SK-N-SH (cell line): Measurements from ENCODE around the gene LRIT3. TPM values are rescaled to one million over a fixed set of nuclear protein-coding genes. Genes with fewer than 3 reads are reported as not detected.

Source experiments
- CTCF ChIA-PET: fragments of 300-600, 350-600 bp; formaldehyde crosslinking; extraction: SDS; loops from one replicate; lab custom pipeline; 2021; lab: Yijun Ruan, JAX
- POLR2A ChIA-PET: fragments of 350-600 bp; sonication (Branson Sonifier 250); formaldehyde crosslinking; extraction: SDS; loops from one replicate; lab custom pipeline; 2020; ENCODE audit warnings: antibody characterized with exemption, inconsistent platforms; lab: Yijun Ruan, JAX
- DNase-seq: peaks from one replicate; pipeline ENCODE4 v3.0.0; 2012
- H2AFZ ChIP-seq: fragments of 200-600 bp; sonication (generic); 2 replicates; pipeline ENCODE4 v1.8.1; 2016; ENCODE audit warnings: antibody characterized with exemption, mild to moderate bottlenecking, low read depth
- H3F3A ChIP-seq: fragments of 200-600 bp; sonication (generic); replicated peaks from 2 replicates; pipeline ENCODE3; 2016; ENCODE audit warnings: antibody characterized with exemption, mild to moderate bottlenecking; ENCODE audit not compliant: insufficient read depth
- H3K27ac ChIP-seq, 2 experiments: fragments of 200-500 bp in 1 of 2; fragments of 200-600 bp in 1 of 2; sonication (Bioruptor generic) in 1 of 2; sonication (generic), shearing (Covaris generic) in 1 of 2; 2 replicates each; pipeline versions ENCODE4 v1.5.1 to v1.6.1; 2014 to 2016; ENCODE audit warnings: low read depth in 2 of 2, inconsistent platforms in 1 of 2, low read length in 1 of 2, mild to moderate bottlenecking in 1 of 2, mixed read lengths in 1 of 2
- H3K27me3 ChIP-seq: fragments of 200-600 bp; sonication (generic), shearing (Covaris generic); 2 replicates; pipeline ENCODE4 v1.6.1; 2016; ENCODE audit warnings: mixed run types; ENCODE audit not compliant: insufficient read depth
- H3K36me3 ChIP-seq, 2 experiments: fragments of 200-500 bp in 1 of 2; fragments of 200-600 bp in 1 of 2; sonication (Bioruptor generic) in 1 of 2; sonication (generic) in 1 of 2; replicated peaks in 1 of 2; 2 replicates each; pipeline versions ENCODE3 to v1.5.1; 2014 to 2016; ENCODE audit warnings: low read length in 1 of 2, mild to moderate bottlenecking in 1 of 2; ENCODE audit not compliant: insufficient read depth in 2 of 2, control insufficient read depth in 1 of 2
- H3K4me1 ChIP-seq, 2 experiments: fragments of 200-500 bp in 1 of 2; fragments of 200-600 bp in 1 of 2; sonication (Bioruptor generic) in 1 of 2; sonication (generic), shearing (Covaris generic) in 1 of 2; 2 replicates each; pipeline versions ENCODE4 v1.5.1 to v1.6.1; 2014 to 2016; ENCODE audit warnings: low read depth in 1 of 2, low read length in 1 of 2, mixed run types in 1 of 2; ENCODE audit not compliant: insufficient read depth in 2 of 2, control insufficient read depth in 1 of 2
- H3K4me2 ChIP-seq: fragments of 200-600 bp; sonication (generic), shearing (Covaris generic); 2 replicates; pipeline ENCODE4 v1.6.1; 2017; ENCODE audit warnings: mixed run types
- H3K4me3 ChIP-seq, 2 experiments: fragments of 200-500 bp in 1 of 2; fragments of 200-600 bp in 1 of 2; sonication (Bioruptor generic) in 1 of 2; sonication (generic), shearing (Covaris generic) in 1 of 2; 2 replicates each; pipeline versions ENCODE4 v1.5.1 to v1.8.1; 2014 to 2016; ENCODE audit warnings: low read depth in 2 of 2, inconsistent platforms in 1 of 2, low read length in 1 of 2, mild to moderate bottlenecking in 1 of 2, mixed read lengths in 1 of 2, moderate library complexity in 1 of 2
- H3K79me2 ChIP-seq: fragments of 200-600 bp; sonication (generic); 2 replicates; pipeline ENCODE4 v1.8.1; 2017; ENCODE audit warnings: mild to moderate bottlenecking; ENCODE audit not compliant: insufficient read depth
- H3K9ac ChIP-seq: fragments of 200-600 bp; sonication (generic); 2 replicates; pipeline ENCODE4 v1.6.1; 2017; ENCODE audit warnings: mixed run types
- H3K9me2 ChIP-seq: fragments of 200-600 bp; sonication (generic); 2 replicates; pipeline ENCODE4 v1.6.1; 2017; ENCODE audit warnings: mixed run types
- H3K9me3 ChIP-seq: fragments of 200-600 bp; sonication (generic); 2 replicates; pipeline ENCODE4 v1.6.1; 2017; ENCODE audit warnings: mixed run types, mild to moderate bottlenecking, moderate library complexity
- H4K20me1 ChIP-seq: fragments of 200-600 bp; sonication (generic); 2 replicates; pipeline ENCODE4 v1.6.1; 2017; ENCODE audit warnings: mild to moderate bottlenecking, mixed run types; ENCODE audit not compliant: insufficient read depth
- EP300 ChIP-seq, 2 experiments: IDR thresholded peaks; 2 replicates each; pipeline versions ENCODE4 v1.4.0 to v1.6.1; 2012; ENCODE audit warnings: borderline replicate concordance in 1 of 2, low read depth in 1 of 2, low read length in 1 of 2
- EZH2phosphoT487 ChIP-seq: fragments of 200-600 bp; sonication (generic); IDR thresholded peaks from 2 replicates; pipeline ENCODE4 v1.6.1; 2017; ENCODE audit warnings: low read depth, mixed run types, mild to moderate bottlenecking, antibody characterized with exemption, moderate library complexity, borderline replicate concordance
- FOXM1 ChIP-seq: IDR thresholded peaks from 2 replicates; pipeline ENCODE4 v1.4.0; 2012; ENCODE audit warnings: low read depth, mild to moderate bottlenecking
- GABPA ChIP-seq: IDR thresholded peaks from 2 replicates; pipeline ENCODE4 v1.4.0; 2012; ENCODE audit warnings: low read depth, mild to moderate bottlenecking
- IRF3 ChIP-seq: fragments of 150-350 bp; IDR thresholded peaks from 2 replicates; pipeline ENCODE4 v1.6.1; 2016; ENCODE audit warnings: mild to moderate bottlenecking, low read depth, low read length
- MEF2A ChIP-seq: IDR thresholded peaks from 2 replicates; pipeline ENCODE4 v1.4.0; 2012; ENCODE audit warnings: low read depth, borderline replicate concordance
- NFIC ChIP-seq: IDR thresholded peaks from 2 replicates; pipeline ENCODE4 v1.4.0; 2012; ENCODE audit warnings: borderline replicate concordance
- NRF1 ChIP-seq: IDR thresholded peaks from 2 replicates; pipeline ENCODE4 v1.6.1; 2012; ENCODE audit warnings: low read depth, mild to moderate bottlenecking, low read length
- RAD21 ChIP-seq: IDR thresholded peaks from 2 replicates; pipeline ENCODE4 v1.6.1; 2012; ENCODE audit warnings: mild to moderate bottlenecking, low read length
- RFX5 ChIP-seq: IDR thresholded peaks from 2 replicates; pipeline ENCODE4 v1.6.1; 2012; ENCODE audit warnings: mild to moderate bottlenecking, improper control_type of control experiment, low read length
- SIN3A ChIP-seq: IDR thresholded peaks from 2 replicates; pipeline ENCODE4 v1.6.1; 2012; ENCODE audit warnings: low read depth, mild to moderate bottlenecking, low read length, moderate library complexity, borderline replicate concordance
- TAF1 ChIP-seq: IDR thresholded peaks from 2 replicates; pipeline ENCODE4 v1.6.1; 2012; ENCODE audit warnings: low read depth, mild to moderate bottlenecking, low read length, moderate library complexity, borderline replicate concordance
- TCF12 ChIP-seq: IDR thresholded peaks from 2 replicates; pipeline ENCODE4 v1.4.0; 2012
- WGBS: methylation state at CpG from one replicate; pipeline ENCODE4 v1.1.6; 2017; ENCODE audit warnings: low lambda C conversion rate; 5-methylcytosine and 5-hydroxymethylcytosine counted together
- polyA plus RNA-seq, 3 experiments: library from polyadenylated mRNA; depleted of rRNA; stranded (reverse); fragments of >200 nt; gene quantifications; 2 replicates each; pipeline ENCODE4 v1.2.3, GENCODE V29; 2012
- TF ChIP-seq, protein P1 (sequence below): fragments of 150-350 bp; IDR thresholded peaks from 2 replicates; pipeline ENCODE4 v1.6.1; 2017; ENCODE audit warnings: antibody characterized with exemption, low read length, low read depth, borderline replicate concordance

The LRIT3 gene
- polyA plus RNA-seq, 1 of the 3 experiments (the other 2 are of a cell fraction): not detected

DNA sequence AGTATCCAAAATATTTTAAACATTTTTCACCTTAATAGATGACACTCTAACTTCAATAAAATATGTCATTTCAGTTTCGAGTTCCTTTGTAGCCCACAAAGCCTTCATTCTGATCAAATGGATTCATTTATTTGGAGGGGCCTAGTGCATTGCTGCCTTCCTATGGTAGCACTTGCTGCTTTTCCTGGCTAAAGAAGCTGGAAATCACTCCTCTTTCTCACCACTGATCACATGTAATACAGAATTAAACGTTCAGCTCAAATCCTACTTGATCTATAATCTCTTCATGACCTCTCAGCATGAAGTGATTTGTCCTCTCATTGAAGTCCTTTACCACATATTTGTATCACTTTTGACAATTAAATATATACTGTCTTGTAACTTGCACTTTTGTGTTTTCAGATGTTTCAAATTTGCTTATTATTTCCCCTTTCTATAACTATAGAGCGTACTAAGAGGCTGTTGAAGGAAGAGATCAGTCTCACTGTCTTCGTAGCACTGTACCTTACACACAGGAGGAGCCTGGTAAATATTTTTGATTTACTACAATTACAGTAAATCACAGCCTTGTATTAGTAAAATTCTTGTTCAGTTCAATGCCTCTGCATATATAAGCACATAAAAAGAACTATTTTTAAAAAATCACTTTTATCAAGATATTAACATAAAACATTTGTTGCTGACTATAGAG, 46.7 kb upstream of the LRIT3 start:
- H3K9ac ChIP-seq: no peak overlapping the region
- no peaks in the 10 kb centered on the region for H3K79me2 ChIP-seq
- no peaks in the 10 kb centered on the region for H3K9me2 ChIP-seq
- ChIA-PET POLR2A (no interaction called here), CTCF (interaction anchor here (0.8 to 1.3 kb wide), 2 partner anchors 98 to 368 kb away, joined by 3 read pairs; partner anchors contain the start of genes CASP6 and SEC24B)
- peak overlapping the region; percentile 63 for H2AFZ ChIP-seq
- DNase-seq: no peak
- H3K27me3 ChIP-seq: no peaks in the 10 kb centered on the region
- no peaks in the 10 kb centered on the region for H4K20me1 ChIP-seq
- WGBS: 40% methylated on average over 4 of the region's 4 CpGs
- H3K4me3 ChIP-seq: peak overlapping the region in 1 of 2 experiments; percentile 31; a peak in 1 of 4 replicates
- H3K36me3 ChIP-seq: no peaks in the 10 kb centered on the region
- no peak for TF ChIP-seq EP300 (IDR thresholded peaks at IDR 0.05; ENCODE audit: borderline replicate concordance in 1 of 2, low read depth in 1 of 2, low read length in 1 of 2)
- no peak for TF ChIP-seq EZH2phosphoT487
- TF ChIP-seq RAD21: no peak
- no peak for TF ChIP-seq RFX5
- no peak for TF ChIP-seq TCF12
- TF ChIP-seq, all 33 proteins: peak for 0
- peaks cover 0 to 3% of the 10 kb centered on the region in 2 experiments; a peak in 3 of 4 replicates for H3K4me1 ChIP-seq
- no peaks in the 10 kb centered on the region; the same call in 1 of the 2 replicates for H3K9me3 ChIP-seq
- H3K4me2 ChIP-seq: no peak overlapping the region
- no peaks in the 10 kb centered on the region for H3F3A ChIP-seq
- peak overlapping the region in 1 of 2 experiments; percentile 76; a peak in 2 of 4 replicates for H3K27ac ChIP-seq

DNA sequence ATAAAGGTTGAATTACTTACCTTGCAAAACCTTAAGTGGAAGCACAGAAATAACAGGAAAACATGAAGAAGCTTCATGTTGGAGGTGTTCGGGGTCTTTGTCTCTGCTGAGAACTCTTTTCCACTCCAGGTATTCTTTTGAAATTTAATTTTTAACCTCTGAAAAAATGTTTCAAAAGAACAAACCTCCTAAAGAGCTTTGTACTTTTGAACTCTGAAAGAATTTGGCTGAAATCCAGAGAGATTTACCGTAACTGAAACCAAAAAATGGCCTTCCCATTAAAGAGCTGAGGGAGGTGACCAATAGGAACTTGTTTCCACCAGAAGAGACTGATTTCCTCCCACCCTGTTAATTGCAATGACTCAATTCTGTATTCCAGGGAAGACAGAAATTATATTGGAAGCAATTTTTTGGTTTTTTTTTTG, 46.0 kb upstream of the LRIT3 start, which contains the start of gene CFI:
Gene CFI, minus strand, starts transcription at position 105 of the 425 bp plus-strand sequence. Its CDS starts 28 bp downstream, at position 77.
- H3K4me3 ChIP-seq: peak within 1 kb of the TSS in 1 of 2 experiments; percentile 31; a peak in 1 of 4 replicates
- 53% methylated on average over 2 of the region's 2 CpGs for WGBS
- H3F3A ChIP-seq: no peaks in the 10 kb centered on the region
- H3K79me2 ChIP-seq: no peaks in the 10 kb centered on the region
- H3K4me2 ChIP-seq: no peak within 1 kb of the TSS
- H3K27ac ChIP-seq: peak within 1 kb of the TSS in 1 of 2 experiments; percentile 76; a peak in 2 of 4 replicates
- DNase-seq: no peak
- no peak within 1 kb of the TSS for H3K9ac ChIP-seq
- POLR2A ChIA-PET: no interaction called here
- peaks cover 0 to 3% of the 10 kb centered on the region in 2 experiments; a peak in 3 of 4 replicates for H3K4me1 ChIP-seq
- no peaks in the 10 kb centered on the region; the same call in 1 of the 2 replicates for H3K9me3 ChIP-seq
- no peaks in the 10 kb centered on the region for H3K9me2 ChIP-seq
- TF ChIP-seq NFIC (peak; percentile 19; the same call in 1 of the 2 replicates), SIN3A (no peak), RAD21 (no peak)
- no peaks in the 10 kb centered on the region for H3K36me3 ChIP-seq
- CTCF ChIA-PET: interaction anchor here (0.8 to 1.3 kb wide), 2 partner anchors 99 to 368 kb away, joined by 3 read pairs; partner anchors contain the start of genes CASP6 and SEC24B
- no peaks in the 10 kb centered on the region for H3K27me3 ChIP-seq
- H2AFZ ChIP-seq: peak within 1 kb of the TSS; percentile 92
- H4K20me1 ChIP-seq: no peaks in the 10 kb centered on the region

GRCh38 chr4:109803924-109804571, 43.9 kb upstream of the LRIT3 start:
- POLR2A ChIA-PET: no interaction called here
- no peak for TF ChIP-seq EP300 (IDR thresholded peaks at IDR 0.05; ENCODE audit: borderline replicate concordance in 1 of 2, low read depth in 1 of 2, low read length in 1 of 2)
- no peak for TF ChIP-seq IRF3
- TF ChIP-seq NRF1: no peak
- TF ChIP-seq GABPA: no peak
- no peak for TF ChIP-seq MEF2A
- TF ChIP-seq FOXM1: no peak
- TF ChIP-seq, protein P1, sequence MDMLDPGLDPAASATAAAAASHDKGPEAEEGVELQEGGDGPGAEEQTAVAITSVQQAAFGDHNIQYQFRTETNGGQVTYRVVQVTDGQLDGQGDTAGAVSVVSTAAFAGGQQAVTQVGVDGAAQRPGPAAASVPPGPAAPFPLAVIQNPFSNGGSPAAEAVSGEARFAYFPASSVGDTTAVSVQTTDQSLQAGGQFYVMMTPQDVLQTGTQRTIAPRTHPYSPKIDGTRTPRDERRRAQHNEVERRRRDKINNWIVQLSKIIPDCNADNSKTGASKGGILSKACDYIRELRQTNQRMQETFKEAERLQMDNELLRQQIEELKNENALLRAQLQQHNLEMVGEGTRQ: no peak
- TF ChIP-seq RFX5: no peak
- TF ChIP-seq TCF12: no peak
- TF ChIP-seq EZH2phosphoT487: no peak
- no peak for TF ChIP-seq SIN3A
- TF ChIP-seq TAF1: no peak
- no peak for TF ChIP-seq NFIC

More at GRCh38 chr4:109803924-109804571, 43.9 kb upstream of the LRIT3 start:
- Histone ChIP-seq H3K4me3 (no peak overlapping the region), H3K9ac (no peak overlapping the region), H3K79me2 (no peaks in the 10 kb centered on the region), H3K9me2 (no peaks in the 10 kb centered on the region), H2AFZ (peak overlapping the region; percentile 79), H3K4me2 (no peak overlapping the region), H3K4me1 (peaks cover 0 to 3% of the 10 kb centered on the region in 2 experiments; a peak in 3 of 4 replicates), H3K36me3 (no peaks in the 10 kb centered on the region), H3K9me3 (no peaks in the 10 kb centered on the region), H3K27me3 (no peaks in the 10 kb centered on the region), H4K20me1 (no peaks in the 10 kb centered on the region), H3K27ac (no peak overlapping the region), H3F3A (no peaks in the 10 kb centered on the region)
- CTCF ChIA-PET: interaction anchor here (0.9 to 2.0 kb wide), 8 partner anchors 101 to 392 kb away, joined by 3 to 5 read pairs (median 4); partner anchors contain the start of gene CASP6
- WGBS: 22% methylated on average over 4 of the region's 4 CpGs
- peak; percentile 49 for DNase-seq
